A673 (cell line): ENCODE results near the gene ATE1.
"Not testable (repeated sequence)": the region's sequence is repeated elsewhere in the genome, so short reads cannot be mapped to it uniquely, and the experiment has no call there.

Experiments used
- EZH2 ChIP-seq: fragments of 200-600 bp; sonication (generic); IDR thresholded peaks from 2 replicates; pipeline ENCODE4 v1.6.1; 2017; ENCODE audit warnings: borderline replicate concordance, low read depth, mild to moderate bottlenecking, mixed read lengths, antibody characterized with exemption, low read length; ENCODE audit not compliant: poor library complexity, severe bottlenecking
- TF ChIP-seq, protein P1 (sequence below): fragments of 300-800, 200-600 bp; sonication (generic); conservative IDR thresholded peaks from 2 replicates; pipeline ENCODE4 v1.5.1; 2017; ENCODE audit warnings: low read depth, mild to moderate bottlenecking, antibody characterized with exemption, low read length, moderate library complexity, mixed read lengths

DNA sequence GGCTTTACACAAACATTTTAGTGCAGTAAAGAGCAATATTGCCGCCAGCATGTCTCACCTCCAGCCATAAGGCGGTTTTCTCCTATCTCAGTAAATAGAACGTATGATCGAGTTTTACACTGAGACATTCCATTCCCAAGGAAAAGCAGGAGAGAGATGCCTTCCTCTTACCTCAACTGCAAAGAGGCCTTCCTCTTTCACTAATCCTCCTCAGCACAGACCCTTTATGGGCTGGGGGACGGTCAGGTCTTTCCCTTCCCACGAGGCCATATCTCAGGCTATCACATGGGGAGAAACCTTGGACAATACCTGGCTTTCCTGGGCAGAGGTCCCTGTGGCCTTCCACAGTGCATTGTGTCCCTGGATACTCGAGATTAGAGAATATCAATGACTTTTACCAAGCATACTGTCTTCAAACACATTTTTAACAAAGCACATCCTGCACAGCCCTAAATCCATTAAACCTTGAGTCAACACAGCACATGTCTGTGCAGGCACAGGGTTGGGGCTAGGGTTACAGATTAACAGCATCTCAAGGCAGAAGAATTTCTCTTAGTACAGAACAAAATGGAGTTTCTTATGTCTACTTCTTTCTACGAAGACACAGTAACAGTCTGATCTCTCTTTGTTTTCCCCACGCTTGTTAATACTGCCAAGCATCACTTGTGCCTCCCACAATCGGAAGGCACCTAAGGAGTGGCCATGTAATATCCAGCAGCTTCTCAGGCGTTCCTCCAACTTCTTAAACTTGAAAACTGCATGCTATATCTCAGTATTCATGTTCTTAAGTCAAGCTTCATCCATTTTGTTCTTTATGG, 2.6 kb upstream of the ATE1 start:
- TF ChIP-seq, protein P1, sequence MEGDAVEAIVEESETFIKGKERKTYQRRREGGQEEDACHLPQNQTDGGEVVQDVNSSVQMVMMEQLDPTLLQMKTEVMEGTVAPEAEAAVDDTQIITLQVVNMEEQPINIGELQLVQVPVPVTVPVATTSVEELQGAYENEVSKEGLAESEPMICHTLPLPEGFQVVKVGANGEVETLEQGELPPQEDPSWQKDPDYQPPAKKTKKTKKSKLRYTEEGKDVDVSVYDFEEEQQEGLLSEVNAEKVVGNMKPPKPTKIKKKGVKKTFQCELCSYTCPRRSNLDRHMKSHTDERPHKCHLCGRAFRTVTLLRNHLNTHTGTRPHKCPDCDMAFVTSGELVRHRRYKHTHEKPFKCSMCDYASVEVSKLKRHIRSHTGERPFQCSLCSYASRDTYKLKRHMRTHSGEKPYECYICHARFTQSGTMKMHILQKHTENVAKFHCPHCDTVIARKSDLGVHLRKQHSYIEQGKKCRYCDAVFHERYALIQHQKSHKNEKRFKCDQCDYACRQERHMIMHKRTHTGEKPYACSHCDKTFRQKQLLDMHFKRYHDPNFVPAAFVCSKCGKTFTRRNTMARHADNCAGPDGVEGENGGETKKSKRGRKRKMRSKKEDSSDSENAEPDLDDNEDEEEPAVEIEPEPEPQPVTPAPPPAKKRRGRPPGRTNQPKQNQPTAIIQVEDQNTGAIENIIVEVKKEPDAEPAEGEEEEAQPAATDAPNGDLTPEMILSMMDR: not testable (repeated sequence)
- TF ChIP-seq EZH2: not testable (repeated sequence)
